PC-9 (cell line): ENCODE measurements around the gene SLC2A3. TPM values are rescaled to one million over a fixed set of nuclear protein-coding genes. Genes with fewer than 3 reads are reported as not detected.
"Not testable (repeated sequence)": the region's sequence is repeated elsewhere in the genome, so short reads cannot be mapped to it uniquely, and the experiment has no call there.

Experiments used
- BruUV-seq: library from RNA; stranded (reverse); fragments of 400-500 nt; replicated peaks from 2 replicates; lab custom pipeline; 2021; lab: Mats Ljungman, UMichigan
- CTCF ChIA-PET: fragments of 300-600 bp; sonication (Branson Sonifier 250); formaldehyde crosslinking; loops from one replicate; lab custom pipeline; 2022; ENCODE audit warnings: antibody characterized with exemption; lab: Charles Lee
- POLR2A ChIA-PET: fragments of 300-600 bp; sonication (Branson Sonifier 250); formaldehyde crosslinking; loops from one replicate; lab custom pipeline; 2022; ENCODE audit warnings: antibody characterized with exemption; ENCODE audit not compliant: unreplicated experiment; lab: Charles Lee
- DNase-seq, 2 experiments: peaks; one replicate each; pipeline versions ENCODE4 v3.0.0 to v3.0.0-alpha.2; 2015 to 2022; ENCODE audit warnings: mixed read lengths in 1 of 2
- H2AFZ ChIP-seq: fragments of 200-600 bp; sonication (generic); 2 replicates; pipeline ENCODE4 v1.8.1; 2017; ENCODE audit warnings: antibody characterized with exemption
- H3F3A ChIP-seq: fragments of 200-600 bp; sonication (generic); 2 replicates; pipeline ENCODE4 v1.8.1; 2017; ENCODE audit warnings: antibody characterized with exemption, mild to moderate bottlenecking, low read depth; ENCODE audit not compliant: insufficient read depth
- H3K27ac ChIP-seq: fragments of 200-600 bp; sonication (generic); 2 replicates; pipeline ENCODE4 v1.6.1; 2016; ENCODE audit warnings: mixed run types
- H3K27me3 ChIP-seq: fragments of 200-600 bp; sonication (generic); 2 replicates; pipeline ENCODE4 v1.6.1; 2016; ENCODE audit warnings: low read depth, mixed run types; ENCODE audit not compliant: insufficient read depth
- H3K36me3 ChIP-seq: fragments of 200-600 bp; sonication (generic); 2 replicates; pipeline ENCODE4 v1.6.1; 2016; ENCODE audit warnings: low read depth, mixed run types
- H3K4me1 ChIP-seq: fragments of 200-600 bp; sonication (generic); replicated peaks from 2 replicates; pipeline ENCODE4 v1.6.1; 2016; ENCODE audit warnings: mixed run types; ENCODE audit not compliant: insufficient read depth
- H3K4me2 ChIP-seq: fragments of 200-600 bp; sonication (generic); 2 replicates; pipeline ENCODE4 v1.6.1; 2017; ENCODE audit warnings: mixed run types
- H3K4me3 ChIP-seq: fragments of 200-600 bp; sonication (generic); 2 replicates; pipeline ENCODE4 v1.6.1; 2016; ENCODE audit warnings: mixed run types
- H3K79me2 ChIP-seq: fragments of 200-600 bp; sonication (generic); 2 replicates; pipeline ENCODE4 v1.6.1; 2017; ENCODE audit warnings: low read depth, mixed run types
- H3K9me2 ChIP-seq: fragments of 200-600 bp; sonication (generic); 2 replicates; pipeline ENCODE4 v1.8.1; 2017; ENCODE audit warnings: mild to moderate bottlenecking; ENCODE audit not compliant: insufficient read depth
- H3K9me3 ChIP-seq: fragments of 200-600 bp; sonication (generic); 2 replicates; pipeline ENCODE4 v1.8.1; 2016; ENCODE audit warnings: low read depth; ENCODE audit not compliant: insufficient read depth
- H4K20me1 ChIP-seq: fragments of 200-600 bp; sonication (generic); 2 replicates; pipeline ENCODE4 v1.8.1; 2017; ENCODE audit not compliant: insufficient read depth
- CTCF ChIP-seq: fragments of 200-600 bp; sonication (generic); conservative IDR thresholded peaks from 2 replicates; pipeline ENCODE4 v1.6.1; 2017; ENCODE audit warnings: mixed run types, antibody characterized with exemption, mild to moderate bottlenecking, moderate library complexity
- EZH2 ChIP-seq: fragments of 200-600 bp; sonication (generic); IDR thresholded peaks from 2 replicates; pipeline ENCODE4 v1.8.0; 2017; ENCODE audit warnings: antibody characterized with exemption, low read depth
- intact Hi-C: fragments of 100-400 bp; cut with micrococcal nuclease; formaldehyde crosslinking; loops from one replicate; pipeline ENCODE4 v1.10.0; 2022; ENCODE audit not compliant: unreplicated experiment
- total RNA-seq: library from RNA; stranded (reverse); gene quantifications from 2 replicates; pipeline ENCODE4 v1.2.3, GENCODE V29; 2021

The SLC2A3 gene
- total RNA-seq, 1 experiment from 2014 or later, result 26.2 TPM

GRCh38 chr12:7951671-7952070, 15.7 kb upstream of the SLC2A3 start:
- H3F3A ChIP-seq, result peaks cover 18% of the 10 kb centered on the region; the same call in 1 of the 2 replicates
- H3K36me3 ChIP-seq, result no peaks in the 10 kb centered on the region
- no peak overlapping the region for H3K4me2 ChIP-seq
- intact Hi-C loops, result no loop called here
- no peak for DNase-seq
- H3K4me1 ChIP-seq, result peaks cover 26% of the 10 kb centered on the region
- H2AFZ ChIP-seq, result no peak overlapping the region
- H4K20me1 ChIP-seq, result no peaks in the 10 kb centered on the region
- ChIA-PET POLR2A (no interaction called here), CTCF (no interaction called here)
- TF ChIP-seq EZH2 (no peak), CTCF (no peak)
- H3K27me3 ChIP-seq, result no peaks in the 10 kb centered on the region
- no peaks in the 10 kb centered on the region for H3K9me3 ChIP-seq
- H3K9me2 ChIP-seq, result no peaks in the 10 kb centered on the region
- H3K79me2 ChIP-seq, result no peaks in the 10 kb centered on the region
- no TSS peak for BruUV-seq
- H3K4me3 ChIP-seq, result no peak overlapping the region
- no peak overlapping the region for H3K27ac ChIP-seq

GRCh38 chr12:7950230-7950943, 14.4 kb upstream of the SLC2A3 start:
- H3K9me3 ChIP-seq, CTCF ChIA-PET, H3K9me2 ChIP-seq, BruUV-seq, H3K79me2 ChIP-seq, H2AFZ ChIP-seq, H3K4me2 ChIP-seq, H3K36me3 ChIP-seq, H4K20me1 ChIP-seq, POLR2A ChIA-PET, H3K27ac ChIP-seq, H3K4me3 ChIP-seq, H3K27me3 ChIP-seq: not testable (repeated sequence)
- DNase-seq, result peak; percentile 45 to 58
- Histone ChIP-seq H3F3A (peaks cover 18% of the 10 kb centered on the region; the same call in 1 of the 2 replicates), H3K4me1 (peaks cover 26% of the 10 kb centered on the region)
- intact Hi-C loops, result loop anchor here (1.0 kb wide), 1 partner anchor 9 kb away; no protein-coding TSS in a partner anchor

GRCh38 chr12:7948589-7949260, 12.7 kb upstream of the SLC2A3 start:
- no peak overlapping the region for H2AFZ ChIP-seq
- peaks cover 26% of the 10 kb centered on the region for H3K4me1 ChIP-seq
- no peaks in the 10 kb centered on the region for H3K27me3 ChIP-seq
- CTCF ChIA-PET, result interaction anchor here (0.6 to 0.7 kb wide), 2 partner anchors 10 to 13 kb away, joined by 3 to 9 read pairs; partner anchors contain the start of gene SLC2A3
- H4K20me1 ChIP-seq, result no peaks in the 10 kb centered on the region
- no peaks in the 10 kb centered on the region for H3K79me2 ChIP-seq
- POLR2A ChIA-PET, result interaction anchor here (0.6 kb wide), 1 partner anchor 42 kb away, joined by 9 read pairs; no protein-coding TSS in a partner anchor
- no peaks in the 10 kb centered on the region for H3K9me3 ChIP-seq
- peak in 1 of 2 experiments; percentile 78 for DNase-seq
- intact Hi-C loops, result no loop called here
- no TSS peak for BruUV-seq
- H3K36me3 ChIP-seq, result no peaks in the 10 kb centered on the region
- peaks cover 18% of the 10 kb centered on the region; the same call in 1 of the 2 replicates for H3F3A ChIP-seq
- no peak overlapping the region for H3K4me3 ChIP-seq
- no peaks in the 10 kb centered on the region for H3K9me2 ChIP-seq
- peak overlapping the region; percentile 48 for H3K27ac ChIP-seq
- TF ChIP-seq CTCF (no peak), EZH2 (no peak)
- H3K4me2 ChIP-seq, result peak overlapping the region; percentile 1; the same call in 1 of the 2 replicates
